Prostate gland (tissue), 2 donors: Measurements from ENCODE around the gene SPPL2A.

Source experiments
- POLR2AphosphoS5 ChIP-seq: sonication (generic); formaldehyde crosslinking; IDR thresholded peaks from one replicate; pipeline ENCODE4 v1.6.1; 2017; ENCODE audit warnings: antibody characterized with exemption
- TF ChIP-seq, protein P1 (sequence below), 4 experiments: fragments of 200-600 bp in 2 of 4; fragments of 450-650 bp in 2 of 4; sonication (generic) in 2 of 4; IDR thresholded peaks; 1 replicate in 3 of 4; 2 replicates in 1 of 4; pipeline ENCODE4 v1.5.1; 2016 to 2019; ENCODE audit warnings: antibody characterized with exemption in 4 of 4, mild to moderate bottlenecking in 2 of 4, moderate library complexity in 2 of 4

DNA sequence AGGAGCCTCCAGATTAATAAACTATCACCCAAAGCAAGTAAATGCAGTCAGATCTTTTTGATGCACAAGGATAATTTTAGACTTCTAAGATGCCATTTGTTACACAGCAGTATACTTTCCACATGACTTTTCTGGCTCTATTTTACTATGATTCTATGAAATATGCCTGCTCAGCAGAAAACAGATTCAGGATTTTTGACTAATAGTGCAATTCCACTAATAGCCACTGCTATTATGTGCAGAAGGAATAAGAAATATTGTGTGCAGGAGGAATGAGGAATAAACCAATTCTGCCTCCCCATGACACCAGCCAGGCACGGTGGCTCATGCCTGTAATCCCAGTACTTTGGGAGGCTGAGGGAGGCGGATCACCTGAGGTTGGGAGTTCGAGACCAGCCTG is 11.5 kb upstream of the SPPL2A start:
- TF ChIP-seq, protein P1, sequence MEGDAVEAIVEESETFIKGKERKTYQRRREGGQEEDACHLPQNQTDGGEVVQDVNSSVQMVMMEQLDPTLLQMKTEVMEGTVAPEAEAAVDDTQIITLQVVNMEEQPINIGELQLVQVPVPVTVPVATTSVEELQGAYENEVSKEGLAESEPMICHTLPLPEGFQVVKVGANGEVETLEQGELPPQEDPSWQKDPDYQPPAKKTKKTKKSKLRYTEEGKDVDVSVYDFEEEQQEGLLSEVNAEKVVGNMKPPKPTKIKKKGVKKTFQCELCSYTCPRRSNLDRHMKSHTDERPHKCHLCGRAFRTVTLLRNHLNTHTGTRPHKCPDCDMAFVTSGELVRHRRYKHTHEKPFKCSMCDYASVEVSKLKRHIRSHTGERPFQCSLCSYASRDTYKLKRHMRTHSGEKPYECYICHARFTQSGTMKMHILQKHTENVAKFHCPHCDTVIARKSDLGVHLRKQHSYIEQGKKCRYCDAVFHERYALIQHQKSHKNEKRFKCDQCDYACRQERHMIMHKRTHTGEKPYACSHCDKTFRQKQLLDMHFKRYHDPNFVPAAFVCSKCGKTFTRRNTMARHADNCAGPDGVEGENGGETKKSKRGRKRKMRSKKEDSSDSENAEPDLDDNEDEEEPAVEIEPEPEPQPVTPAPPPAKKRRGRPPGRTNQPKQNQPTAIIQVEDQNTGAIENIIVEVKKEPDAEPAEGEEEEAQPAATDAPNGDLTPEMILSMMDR (IDR thresholded peaks at IDR 0.05): no peak
- no peak for TF ChIP-seq POLR2AphosphoS5
